OCI-LY3 (cell line): ENCODE measurements around the gene AADAC.

Source experiments
- EZH2phosphoT487 ChIP-seq: fragments of 200-600 bp; shearing (Covaris generic); IDR thresholded peaks from 2 replicates; pipeline ENCODE4 v1.6.1; 2018; ENCODE audit warnings: antibody characterized with exemption, mixed run types, low read depth
- TF ChIP-seq, protein P1 (sequence below): fragments of 200-600, 300-600 bp; sonication (generic); IDR thresholded peaks from 2 replicates; pipeline ENCODE4 v1.5.1; 2014; ENCODE audit warnings: antibody characterized with exemption, low read length, low read depth

GRCh38 chr3:151875759-151876158 lies 61.8 kb downstream of the AADAC start:
- TF ChIP-seq, protein P1, sequence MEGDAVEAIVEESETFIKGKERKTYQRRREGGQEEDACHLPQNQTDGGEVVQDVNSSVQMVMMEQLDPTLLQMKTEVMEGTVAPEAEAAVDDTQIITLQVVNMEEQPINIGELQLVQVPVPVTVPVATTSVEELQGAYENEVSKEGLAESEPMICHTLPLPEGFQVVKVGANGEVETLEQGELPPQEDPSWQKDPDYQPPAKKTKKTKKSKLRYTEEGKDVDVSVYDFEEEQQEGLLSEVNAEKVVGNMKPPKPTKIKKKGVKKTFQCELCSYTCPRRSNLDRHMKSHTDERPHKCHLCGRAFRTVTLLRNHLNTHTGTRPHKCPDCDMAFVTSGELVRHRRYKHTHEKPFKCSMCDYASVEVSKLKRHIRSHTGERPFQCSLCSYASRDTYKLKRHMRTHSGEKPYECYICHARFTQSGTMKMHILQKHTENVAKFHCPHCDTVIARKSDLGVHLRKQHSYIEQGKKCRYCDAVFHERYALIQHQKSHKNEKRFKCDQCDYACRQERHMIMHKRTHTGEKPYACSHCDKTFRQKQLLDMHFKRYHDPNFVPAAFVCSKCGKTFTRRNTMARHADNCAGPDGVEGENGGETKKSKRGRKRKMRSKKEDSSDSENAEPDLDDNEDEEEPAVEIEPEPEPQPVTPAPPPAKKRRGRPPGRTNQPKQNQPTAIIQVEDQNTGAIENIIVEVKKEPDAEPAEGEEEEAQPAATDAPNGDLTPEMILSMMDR, result no peak
- no peak for TF ChIP-seq EZH2phosphoT487
